Stimulated activated CD8-positive, alpha-beta memory T cell treated with anti-CD3 and anti-CD28 coated beads, Interleukin-12 subunit alpha, Interleukin-12 subunit beta, amount 100 ng/mL, for 4 hours (primary cell): ENCODE data around the gene CLEC16A.

ENCODE experiments used
- DNase-seq: peaks from one replicate; pipeline ENCODE4 v3.0.0-alpha.2; 2020; ENCODE audit warnings: low read depth

Gene CLEC16A

DNA sequence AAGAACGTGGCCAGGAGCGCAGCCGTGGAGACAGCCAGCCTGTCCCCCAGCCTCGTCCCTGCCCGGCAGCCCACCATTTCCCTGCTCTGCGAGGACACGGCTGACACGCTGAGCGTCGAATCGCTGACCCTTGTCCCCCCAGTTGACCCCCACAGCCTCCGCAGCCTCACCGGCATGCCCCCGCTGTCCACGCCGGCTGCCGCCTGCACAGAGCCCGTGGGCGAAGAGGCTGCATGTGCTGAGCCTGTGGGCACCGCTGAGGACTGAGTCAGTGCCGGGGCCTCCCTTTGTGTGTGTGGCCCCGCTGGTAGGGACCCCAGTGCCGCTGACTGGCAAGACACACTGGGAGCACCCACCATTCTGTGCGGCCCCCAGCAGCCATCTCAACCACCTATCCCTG, 234.1 kb downstream of the CLEC16A start:
- no peak for DNase-seq

DNA sequence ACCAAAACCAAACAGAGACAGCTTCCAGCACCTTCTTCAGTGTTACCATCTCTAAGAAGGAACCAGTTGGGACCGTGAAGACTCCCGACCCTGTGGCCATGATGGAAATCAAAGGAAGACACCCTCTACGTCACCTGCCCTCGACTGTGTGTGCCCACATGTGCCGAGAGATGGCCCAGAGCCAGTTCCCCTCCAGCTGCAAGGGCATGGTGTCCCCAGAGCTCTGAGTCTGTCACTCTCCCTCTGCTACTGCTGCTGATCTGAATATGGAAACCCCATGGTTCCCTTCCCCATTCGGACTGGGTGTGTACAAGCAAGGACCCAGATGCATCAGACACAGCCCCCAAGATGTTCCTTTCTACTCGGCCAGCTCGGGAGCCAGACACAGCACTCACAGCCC, 235.2 kb downstream of the CLEC16A start:
- no peak for DNase-seq

DNA sequence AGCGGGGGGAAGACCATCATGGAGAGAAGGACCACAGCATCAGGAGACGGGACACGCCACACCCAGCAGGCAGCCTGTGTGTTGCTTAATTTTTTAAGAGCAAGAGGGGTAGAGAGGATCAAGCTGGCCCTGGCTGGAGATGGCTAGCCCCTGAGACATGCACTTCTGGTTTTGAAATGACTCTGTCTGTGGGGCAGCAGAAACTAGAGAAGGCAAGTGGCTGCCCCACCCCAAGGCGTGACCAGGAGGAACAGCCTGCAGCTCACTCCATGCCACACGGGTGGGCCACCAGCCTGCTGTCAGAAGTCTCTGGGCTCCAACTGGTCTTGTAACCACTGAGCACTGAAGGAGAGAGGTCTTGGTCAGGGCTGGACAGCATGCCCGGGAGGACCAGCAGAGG, 236.1 kb downstream of the CLEC16A start:
- DNase-seq: no peak

DNA sequence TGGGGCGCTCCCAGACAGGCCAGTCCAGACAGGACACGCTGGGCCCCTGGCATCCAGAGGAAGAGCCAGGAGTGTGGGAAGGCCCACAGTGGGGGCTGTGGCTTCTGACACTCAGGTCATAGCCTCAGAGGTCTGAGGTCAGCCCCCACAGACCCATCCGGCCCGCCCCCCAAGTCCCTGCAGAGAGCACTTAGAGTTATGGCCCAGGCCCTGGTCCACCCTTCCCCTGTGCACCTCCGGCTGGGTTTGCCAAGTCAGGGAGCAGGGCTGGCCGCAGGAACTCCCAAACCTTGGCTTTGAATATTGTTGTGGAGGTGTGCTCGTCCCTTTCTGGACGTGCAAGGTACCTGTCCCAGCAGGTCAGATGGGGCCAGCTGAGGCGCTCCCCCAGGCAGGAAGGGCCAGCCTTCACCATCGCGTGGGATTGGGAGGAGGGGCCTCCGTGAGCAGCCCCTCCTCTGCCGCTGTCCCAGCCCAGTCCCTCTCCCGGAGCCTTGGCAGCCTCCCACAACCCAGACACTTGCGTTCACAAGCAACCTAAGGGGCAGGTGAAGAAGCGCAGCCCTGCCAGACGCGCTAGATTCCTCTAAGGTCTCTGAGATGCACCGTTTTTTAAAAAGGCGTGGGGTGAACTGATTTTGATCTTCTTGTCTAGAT, 237.0 kb downstream of the CLEC16A start:
- no peak for DNase-seq

DNA sequence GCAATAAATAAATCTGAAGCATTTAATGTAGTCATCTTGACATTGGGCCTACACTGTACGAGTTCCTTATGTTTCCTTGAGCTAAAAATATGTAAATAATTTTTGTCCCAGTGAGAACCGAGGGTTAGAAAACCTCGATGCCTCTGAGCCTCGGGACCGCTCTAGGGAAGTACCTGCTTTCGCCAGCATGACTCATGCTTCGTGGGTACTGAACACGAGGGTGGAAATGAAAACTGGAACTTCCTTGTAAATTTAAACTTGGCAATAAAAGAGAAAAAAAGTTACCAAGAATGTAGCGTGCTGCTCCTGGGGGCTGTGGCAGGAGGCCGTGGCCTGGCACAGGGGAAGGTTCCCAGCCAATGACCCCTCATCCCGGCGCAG, 237.5 kb downstream of the CLEC16A start:
- no peak for DNase-seq

DNA sequence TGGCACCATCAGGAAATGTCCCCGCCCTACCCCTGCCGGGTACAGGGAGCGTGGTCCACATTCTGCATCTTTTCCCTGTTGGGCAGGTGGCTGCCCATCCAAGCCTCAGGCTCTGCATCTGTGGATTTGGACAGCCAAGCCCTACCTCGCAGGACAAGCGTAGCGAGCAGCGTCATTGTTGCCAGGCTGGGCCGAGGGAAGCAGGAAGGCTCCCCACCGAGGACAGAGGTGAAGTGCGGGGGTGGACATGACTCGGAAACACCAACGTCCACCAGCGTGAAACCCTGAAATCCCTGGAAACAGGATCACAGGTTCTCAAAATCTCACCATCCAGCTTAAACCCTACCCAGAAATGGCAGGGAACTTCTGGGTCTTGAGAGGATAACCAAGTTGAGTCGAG, 238.0 kb downstream of the CLEC16A start:
- no peak for DNase-seq

DNA sequence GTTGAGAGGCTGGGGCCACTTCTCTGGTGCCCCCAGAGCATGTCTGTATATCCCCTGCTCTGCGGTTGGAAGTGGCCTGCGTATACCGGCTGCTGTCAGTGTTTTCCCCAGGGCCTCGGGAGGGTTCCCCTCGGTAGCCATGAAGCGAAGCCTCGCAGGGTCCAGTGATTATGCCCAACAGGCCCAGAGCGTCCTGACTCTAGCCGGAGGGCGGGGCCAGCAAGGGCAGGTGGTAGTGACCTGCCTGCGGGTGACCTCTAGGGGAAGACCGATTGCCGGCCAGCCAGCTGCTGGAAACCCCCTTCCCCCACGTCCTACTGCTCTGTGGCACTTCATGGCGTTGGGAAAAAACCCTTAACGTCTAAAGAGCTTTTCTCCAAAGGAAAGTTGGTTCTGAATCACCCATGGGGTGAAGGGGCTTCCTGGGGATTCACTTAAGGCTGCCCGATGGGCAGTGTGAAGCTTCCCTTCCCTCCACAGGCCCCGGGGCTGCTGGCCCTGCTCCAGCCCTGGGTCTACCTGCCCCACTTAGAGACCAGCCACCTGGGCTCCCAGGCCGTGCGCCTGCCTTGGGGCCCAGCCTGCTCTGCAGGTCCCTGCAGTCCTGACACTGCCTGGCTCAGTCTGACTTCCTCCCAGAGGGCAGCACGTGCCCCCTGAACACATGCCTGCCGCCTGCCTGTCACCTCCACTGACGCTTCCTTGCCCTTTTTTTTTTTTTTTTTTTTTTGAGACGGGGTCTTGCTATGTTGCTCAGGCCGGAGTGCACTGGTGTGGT, 238.9 kb downstream of the CLEC16A start:
- no peak for DNase-seq

DNA sequence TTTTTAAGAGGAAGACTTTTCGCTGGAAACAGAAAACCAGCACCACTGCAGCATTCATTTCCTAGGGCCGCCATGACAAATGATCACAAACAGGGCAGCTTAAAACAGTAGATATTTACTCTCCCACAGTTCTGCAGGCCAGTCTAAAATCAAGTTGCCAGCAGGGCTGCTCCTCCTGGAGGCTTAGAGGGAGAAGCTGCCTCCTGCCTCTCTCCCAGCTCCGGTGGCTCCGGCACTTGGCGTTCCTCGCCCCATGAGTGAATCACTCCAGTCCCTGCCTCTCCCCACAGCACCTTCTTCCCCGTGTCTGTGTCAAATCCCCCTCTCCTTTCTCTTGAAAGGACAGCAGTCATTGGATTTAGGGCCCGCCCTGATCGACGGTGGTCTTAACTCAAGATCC, 239.6 kb downstream of the CLEC16A start:
- DNase-seq: no peak

DNA sequence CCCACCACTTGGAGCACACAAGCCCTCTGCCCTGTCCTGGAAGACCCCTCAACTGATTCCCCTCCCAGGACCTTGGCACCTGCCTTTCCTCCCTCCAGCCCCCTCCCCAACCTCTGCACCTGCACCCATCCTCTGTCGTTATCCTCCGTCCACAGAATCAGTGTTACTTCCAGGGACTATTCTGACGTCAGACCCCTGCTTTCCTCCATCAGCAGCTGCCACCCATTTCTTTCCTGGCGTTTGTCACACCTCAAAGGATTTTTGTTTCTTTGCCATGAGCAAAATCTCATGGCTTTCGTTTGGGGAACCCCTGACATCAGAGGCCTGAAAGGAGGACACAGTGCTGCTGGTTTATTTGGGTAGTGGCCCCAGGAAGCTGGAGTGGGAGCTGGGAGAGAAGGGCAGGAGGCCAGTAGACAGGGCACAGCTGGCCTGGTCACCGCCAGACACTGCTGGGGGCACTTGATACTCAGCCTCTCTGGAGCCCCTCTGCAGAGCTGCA, 243.2 kb downstream of the CLEC16A start:
- no peak for DNase-seq

DNA sequence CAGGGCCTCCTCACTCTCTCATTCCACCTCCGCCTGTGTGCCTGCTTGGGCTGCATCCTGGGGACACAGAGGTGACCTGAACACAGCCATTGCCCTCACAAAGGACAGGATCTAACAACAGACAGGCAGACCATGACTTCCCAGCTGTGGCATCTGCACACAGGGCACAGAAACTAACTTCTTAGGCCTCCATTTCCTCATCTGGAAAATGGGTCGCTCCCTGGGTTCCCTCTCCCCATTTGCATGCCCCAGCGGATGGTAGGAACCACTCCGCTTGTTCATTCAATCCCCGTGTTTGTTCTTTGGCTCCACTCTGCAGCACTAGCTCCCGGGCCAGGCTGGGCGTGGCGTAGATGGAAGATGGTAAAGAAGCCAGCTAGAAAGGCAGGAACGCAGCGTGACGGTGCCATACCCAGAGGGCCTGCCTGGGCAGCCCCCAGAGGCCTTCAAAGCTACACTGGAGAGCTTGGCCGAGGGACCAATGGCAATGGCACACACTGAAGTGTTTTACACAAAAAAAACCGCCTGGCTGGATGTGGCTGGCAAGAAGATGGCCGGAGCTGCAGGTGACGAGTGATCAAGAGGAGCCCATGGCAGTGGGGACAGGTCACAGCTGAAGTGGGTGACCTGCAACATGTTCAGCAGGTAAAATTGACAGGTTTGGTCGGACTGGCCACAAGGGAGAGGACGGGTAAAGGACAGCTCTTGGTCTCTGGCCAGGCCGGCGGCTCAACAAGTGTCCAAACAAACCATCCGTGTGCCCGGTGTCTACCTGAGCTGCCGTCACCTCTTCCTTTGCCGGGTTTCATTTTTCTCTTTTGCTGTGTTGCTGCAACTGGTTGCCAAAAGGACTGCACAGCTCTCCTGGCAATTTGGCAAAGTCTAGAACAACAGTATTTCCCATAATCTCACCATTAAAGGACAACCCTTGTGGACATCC, 244.7 kb downstream of the CLEC16A start:
- no peak for DNase-seq

DNA sequence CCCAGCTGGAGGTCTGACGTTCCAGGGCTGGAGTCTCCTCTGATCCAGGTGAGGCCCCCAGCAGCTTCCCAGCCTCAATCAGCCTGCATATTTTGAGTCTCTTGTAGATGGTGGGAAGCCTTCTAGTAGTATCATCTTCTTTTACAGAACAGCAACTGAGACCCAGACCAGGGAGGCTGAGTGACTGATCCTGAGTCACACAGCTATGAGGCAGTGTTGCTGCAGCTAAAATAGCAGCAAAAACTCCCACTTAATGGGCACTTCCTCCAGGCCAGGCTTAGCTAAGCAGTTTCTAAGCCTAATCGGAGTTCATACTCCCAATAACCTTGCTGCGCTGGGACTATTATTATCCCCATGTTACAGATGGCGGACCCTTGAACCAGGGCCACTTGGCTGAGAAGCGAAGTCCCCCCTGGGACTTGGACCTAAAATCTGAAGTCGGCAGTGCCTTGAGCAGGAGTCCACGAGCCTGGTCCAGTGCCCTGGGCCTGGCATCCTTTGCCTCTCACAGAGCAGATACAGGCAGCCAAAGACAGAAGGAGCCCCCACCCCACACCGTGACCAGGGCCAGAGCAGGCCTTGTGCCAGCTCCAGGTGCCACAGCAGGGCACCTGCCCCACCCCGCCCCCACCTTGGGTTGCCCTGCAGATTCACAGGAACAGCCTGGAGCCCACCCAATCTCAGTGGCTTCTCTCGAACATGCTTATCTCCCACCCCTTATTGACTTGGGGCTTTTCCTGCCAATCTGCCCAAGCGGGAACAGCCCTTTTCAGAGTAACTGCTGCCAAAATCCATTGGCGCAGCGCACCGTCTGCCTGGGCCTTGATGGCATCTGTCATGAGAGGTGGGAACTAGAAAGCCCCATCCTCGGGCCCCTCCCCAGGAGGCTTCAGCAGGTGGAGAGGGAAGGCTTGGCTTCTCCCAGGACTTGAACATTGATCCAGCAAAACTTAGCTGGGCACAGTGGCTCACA, 246.5 kb downstream of the CLEC16A start:
- DNase-seq: no peak

DNA sequence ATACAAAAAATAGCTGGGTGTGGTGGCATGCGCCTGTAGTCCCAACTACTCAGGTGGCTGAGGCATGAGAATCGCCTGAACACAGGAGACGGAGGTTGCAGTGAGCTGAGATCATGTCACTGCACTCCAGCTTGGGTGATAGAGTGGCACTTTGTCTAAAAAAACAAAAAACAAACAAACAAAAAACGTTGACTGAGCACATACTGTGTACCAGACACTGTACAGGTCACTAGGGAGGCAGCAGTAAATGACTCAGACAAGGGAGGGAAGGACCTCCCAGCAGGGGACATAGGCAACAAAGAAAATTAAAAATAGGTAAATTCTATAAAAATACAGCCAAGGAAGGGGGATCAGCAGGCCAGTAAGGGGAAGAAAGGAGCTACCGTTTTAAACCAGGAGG, 247.3 kb downstream of the CLEC16A start:
- no peak for DNase-seq

DNA sequence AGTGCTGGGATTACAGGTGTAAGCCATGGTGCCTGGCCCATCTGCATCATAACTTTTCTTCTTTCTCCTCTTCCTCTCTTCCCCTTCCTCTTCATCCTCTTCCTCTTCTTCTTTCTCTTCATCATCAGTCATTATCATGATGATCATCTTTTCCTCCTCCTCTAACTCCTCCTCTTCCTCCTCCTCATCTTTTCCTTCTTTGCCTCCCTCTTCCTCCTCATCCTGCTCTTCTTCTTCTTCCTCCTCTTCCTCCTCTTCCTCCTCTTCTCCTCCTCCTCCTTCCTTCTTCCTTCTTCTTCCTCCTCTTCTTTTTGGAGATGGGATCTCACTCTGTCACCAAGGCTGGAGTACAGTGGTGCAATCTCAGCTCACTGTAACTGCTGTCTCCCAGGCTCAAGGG, 249.1 kb downstream of the CLEC16A start:
- DNase-seq: no peak

DNA sequence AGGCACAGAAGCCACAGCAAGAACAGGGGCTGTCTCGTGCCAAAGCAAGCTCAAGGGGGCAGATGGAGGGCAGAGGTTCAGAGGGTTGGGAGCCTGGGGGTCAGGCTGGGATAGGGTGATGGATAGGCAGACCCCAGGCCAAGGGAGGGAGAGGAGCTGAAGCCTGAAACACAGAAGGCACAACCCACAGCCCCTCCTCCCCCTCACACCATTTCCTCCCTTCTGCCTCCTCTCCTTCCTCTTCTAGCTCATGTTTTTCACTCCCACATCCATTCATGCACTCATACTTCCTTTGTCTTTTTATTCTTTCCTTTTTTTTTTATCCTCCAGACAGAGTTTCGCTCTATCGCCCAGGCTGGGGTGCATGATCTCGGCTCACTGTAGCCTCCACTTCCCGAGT, 250.5 kb downstream of the CLEC16A start:
- no peak for DNase-seq

DNA sequence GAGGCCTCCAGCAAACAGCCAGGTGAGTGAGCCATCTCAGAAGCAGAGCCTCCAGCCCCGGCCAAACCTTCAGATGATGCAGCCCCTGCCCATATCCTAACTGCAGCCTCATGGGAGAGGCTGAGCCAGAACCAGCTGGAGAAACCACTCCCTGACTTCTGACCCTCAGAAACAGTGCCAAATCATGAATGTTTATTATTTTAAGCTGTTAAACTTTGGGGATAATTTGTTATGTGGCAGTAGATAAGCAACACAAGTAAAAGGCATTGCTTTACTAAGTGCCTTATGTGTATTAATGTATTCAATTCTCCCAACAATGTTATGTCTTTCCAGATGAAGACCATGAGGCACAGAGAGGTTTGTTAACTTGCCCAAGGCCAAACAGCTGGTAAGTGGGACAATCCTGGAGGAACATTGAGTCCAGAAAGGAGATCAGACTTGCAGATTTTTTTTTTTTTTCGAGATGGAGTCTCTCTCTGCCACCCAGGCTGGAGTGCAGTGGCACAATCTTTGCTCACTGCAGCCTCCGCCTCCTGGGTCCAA, 252.0 kb downstream of the CLEC16A start:
- no peak for DNase-seq

DNA sequence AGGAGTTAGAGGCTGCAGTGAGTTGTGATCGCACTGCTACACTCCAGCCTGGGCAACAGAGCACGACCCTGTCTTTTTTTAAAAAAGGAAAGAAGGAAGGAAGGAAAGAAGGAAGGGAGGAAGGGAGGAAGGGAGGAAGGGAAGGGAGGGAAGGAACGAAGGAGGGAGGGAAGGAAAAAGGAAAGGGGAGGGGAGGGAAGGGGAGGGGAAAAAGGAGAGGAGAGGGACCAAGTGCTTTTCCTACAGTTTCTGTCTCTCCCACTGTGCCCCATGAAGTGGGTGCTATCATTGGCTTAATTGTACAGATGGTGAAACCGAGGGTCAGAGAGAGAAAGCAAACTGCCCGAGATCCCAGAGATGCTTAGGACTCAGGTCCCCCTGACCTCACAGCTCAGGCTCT, 254.0 kb downstream of the CLEC16A start:
- no peak for DNase-seq

DNA sequence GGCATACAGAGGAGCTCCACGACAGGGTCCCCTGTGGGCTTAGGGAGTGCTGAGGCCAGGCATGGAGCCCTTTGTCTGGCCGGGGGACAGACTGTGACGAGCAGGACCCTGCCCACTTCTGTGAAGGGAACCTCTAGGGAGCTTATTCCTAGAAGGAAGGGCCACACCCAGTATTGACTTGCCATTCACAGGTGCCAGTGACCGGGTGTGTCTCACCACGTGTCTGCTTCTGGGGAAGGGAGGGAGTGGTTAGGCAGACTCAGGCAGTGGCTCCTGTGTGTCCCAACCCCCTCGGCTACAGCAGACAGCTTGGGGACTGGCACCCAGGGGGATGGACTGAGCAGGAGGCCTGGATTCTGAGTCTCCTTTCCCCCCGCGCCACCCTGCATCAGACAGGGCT, 254.5 kb downstream of the CLEC16A start:
- DNase-seq: no peak

DNA sequence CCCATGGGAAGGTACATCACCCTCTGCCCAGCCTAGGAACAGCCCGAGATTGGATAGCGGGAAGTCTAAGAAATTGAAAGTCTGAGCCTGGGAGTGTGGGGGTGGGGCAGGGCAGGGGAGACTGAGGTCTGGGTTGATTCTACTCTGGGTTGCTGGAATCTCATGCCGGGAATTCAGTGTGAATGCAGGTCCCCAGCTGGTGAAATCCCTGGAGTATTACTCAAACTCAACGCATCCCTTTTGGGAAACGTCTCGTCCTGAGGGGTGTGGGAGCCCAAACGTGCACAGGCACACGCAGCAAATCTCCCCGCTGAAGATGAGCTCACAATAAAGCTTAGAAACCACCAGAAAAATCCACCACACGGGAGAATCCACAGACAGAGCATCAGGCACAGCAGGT, 256.2 kb downstream of the CLEC16A start:
- DNase-seq: no peak

DNA sequence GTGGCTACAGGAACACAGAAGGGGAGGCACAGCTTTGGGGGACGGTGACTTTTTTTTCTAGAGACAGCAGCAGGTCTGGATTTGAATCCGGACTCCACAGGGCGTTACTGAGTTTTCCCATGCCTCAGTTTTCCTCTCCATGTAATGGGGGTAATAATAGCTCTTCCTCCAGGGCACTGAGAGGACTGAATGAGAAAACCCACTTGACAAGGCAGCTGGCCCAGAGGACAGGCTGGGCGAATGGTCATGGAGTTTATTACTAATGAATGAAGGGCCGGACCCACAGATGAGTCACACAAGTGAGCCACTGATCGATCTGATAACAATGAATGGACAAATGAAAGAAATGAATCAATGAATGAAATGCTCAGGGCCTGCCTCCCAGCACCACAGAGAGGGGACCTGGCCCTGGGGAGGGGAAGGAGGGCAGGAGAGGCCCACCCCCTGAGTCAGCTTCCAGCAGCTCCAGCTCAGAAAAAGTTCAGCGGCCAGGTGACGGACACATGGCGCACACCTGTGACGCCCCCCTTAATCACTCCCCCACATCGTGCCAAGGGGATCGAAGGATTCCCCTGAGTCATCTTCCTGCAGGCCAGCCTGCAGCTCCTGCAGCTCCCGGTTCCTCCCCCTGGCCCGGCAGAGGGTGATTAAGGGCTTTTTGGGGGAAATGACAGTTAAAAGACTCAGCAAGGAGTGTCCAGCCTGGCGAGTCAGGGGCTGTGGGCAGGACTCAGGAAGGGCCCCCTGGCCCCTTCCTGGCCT, 257.3 kb downstream of the CLEC16A start:
- DNase-seq: no peak
